K562 (cell line): ENCODE data around the gene MED17.

ENCODE experiments used
- BCOR ChIP-seq: fragments of 450-650 bp; IDR thresholded peaks from 2 replicates; pipeline ENCODE4 v1.6.1; 2016
- CTCF ChIP-seq, 3 experiments: IDR thresholded peaks in 2 of 3; conservative IDR thresholded peaks in 1 of 3; 2 replicates each; pipeline ENCODE4 v1.5.1; 2011 to 2012; ENCODE audit warnings: low read length in 3 of 3, mild to moderate bottlenecking in 3 of 3, control low read depth in 2 of 3, improper control_type of control experiment in 1 of 3, inconsistent platforms in 1 of 3, low read depth in 1 of 3, mixed read lengths in 1 of 3, moderate library complexity in 1 of 3; ENCODE audit not compliant: insufficient read depth in 2 of 3
- MXI1 ChIP-seq: IDR thresholded peaks from 2 replicates; pipeline ENCODE4 v1.6.1; 2011; ENCODE audit warnings: low read depth, mild to moderate bottlenecking, improper control_type of control experiment, low read length
- POLR2AphosphoS5 ChIP-seq: IDR thresholded peaks from 2 replicates; pipeline ENCODE4 v1.6.1; 2011; ENCODE audit warnings: mild to moderate bottlenecking, low read depth, low read length, moderate library complexity; ENCODE audit not compliant: control insufficient read depth, insufficient read depth
- SPI1 ChIP-seq: IDR thresholded peaks from 2 replicates; pipeline ENCODE4 v1.6.1; 2011; ENCODE audit warnings: low read depth, low read length, control low read depth, borderline replicate concordance
- ZBTB2 ChIP-seq: fragments of 450-650 bp; IDR thresholded peaks from 2 replicates; pipeline ENCODE4 v1.6.1; 2016; ENCODE audit warnings: antibody characterized with exemption
- ZNF639 ChIP-seq, 2 experiments: fragments of 200-800 bp in 1 of 2; sonication (Bioruptor generic) in 1 of 2; sonication (generic) in 1 of 2; formaldehyde crosslinking in 1 of 2; IDR thresholded peaks in 1 of 2; conservative IDR thresholded peaks in 1 of 2; 2 replicates each; pipeline versions ENCODE4 v1.5.0 to v1.6.1; 2016 to 2020; ENCODE audit warnings: missing compliant biosample characterization in 1 of 2, missing genetic modification characterization in 1 of 2, missing genetic modification reagents in 1 of 2

- no peak for TF ChIP-seq ZNF639 (CRISPR knock-in tag; conservative IDR thresholded peaks at IDR 0.05 in 1 of 2, IDR thresholded peaks at IDR 0.05 in 1 of 2)
- TF ChIP-seq ZBTB2: no peak
- TF ChIP-seq MXI1: no peak
- TF ChIP-seq CTCF (IDR thresholded peaks at IDR 0.05 in 2 of 3, conservative IDR thresholded peaks at IDR 0.05 in 1 of 3; ENCODE audit: insufficient read depth in 2 of 3, low read depth in 1 of 3, low read length in 3 of 3): no peak
- no peak for TF ChIP-seq POLR2AphosphoS5
- TF ChIP-seq SPI1: no peak
- TF ChIP-seq BCOR: no peak
Measured at GRCh38 chr11:93842034-93842433, 58.0 kb downstream of the MED17 start.
